Activated naive CD4-positive, alpha-beta T cell treated with Interleukin-2 at 50 U/mL for 16 hours (primary cell): ENCODE measurements around the gene CLPSL2.
"Not testable (repeated sequence)": the region's sequence is repeated elsewhere in the genome, so short reads cannot be mapped to it uniquely, and the experiment has no call there.

Experiments used
- DNase-seq: peaks from one replicate; pipeline ENCODE4 v3.0.0-alpha.2; 2020

Gene CLPSL2, protein sequence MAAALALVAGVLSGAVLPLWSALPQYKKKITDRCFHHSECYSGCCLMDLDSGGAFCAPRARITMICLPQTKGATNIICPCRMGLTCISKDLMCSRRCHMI

DNA sequence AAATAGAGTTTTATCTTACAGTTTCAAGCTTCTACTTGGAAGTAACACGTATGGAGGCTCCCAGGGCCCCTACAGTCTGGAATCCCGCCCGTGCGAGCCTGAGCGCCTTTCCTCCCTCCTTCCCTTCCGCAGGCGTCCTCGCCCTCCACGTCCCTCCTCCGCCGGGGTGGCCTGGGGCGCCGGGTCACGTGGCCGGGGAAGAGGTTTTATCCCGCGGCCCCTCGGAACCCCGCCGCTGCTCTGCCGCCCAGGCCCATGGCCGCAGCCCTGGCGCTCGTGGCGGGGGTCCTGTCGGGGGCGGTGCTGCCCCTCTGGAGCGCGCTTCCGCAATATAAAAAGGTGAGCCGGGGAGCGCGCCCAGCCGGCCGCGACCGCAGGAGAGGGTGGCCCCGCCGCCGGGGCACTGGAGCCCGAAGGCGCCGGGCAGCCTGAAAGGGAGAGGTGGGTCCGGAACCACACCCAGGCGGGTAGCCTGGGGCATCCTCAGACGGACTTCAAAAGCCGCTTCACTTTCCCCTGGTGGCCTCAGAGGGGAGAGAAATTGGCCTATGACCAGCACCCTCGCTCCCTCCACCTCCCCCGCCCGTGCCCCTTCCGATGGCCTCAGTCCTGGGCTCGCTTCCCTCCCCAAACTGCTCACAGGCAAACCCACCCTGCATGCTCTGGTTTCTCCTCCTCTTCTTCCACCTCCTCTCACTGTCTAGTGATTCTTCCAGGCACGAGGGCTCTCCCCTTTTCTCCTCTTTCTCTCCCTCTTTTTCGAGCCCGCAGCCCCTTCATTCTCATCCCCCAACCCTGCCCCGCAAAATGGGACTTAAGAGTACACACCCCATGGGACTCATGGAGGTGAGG, at the start of gene CLPSL2:
Gene CLPSL2 (plus strand): TSS at position 235 of the 852 bp plus-strand sequence. CDS start 21 bp downstream, at position 256.
- no peak for DNase-seq

DNA sequence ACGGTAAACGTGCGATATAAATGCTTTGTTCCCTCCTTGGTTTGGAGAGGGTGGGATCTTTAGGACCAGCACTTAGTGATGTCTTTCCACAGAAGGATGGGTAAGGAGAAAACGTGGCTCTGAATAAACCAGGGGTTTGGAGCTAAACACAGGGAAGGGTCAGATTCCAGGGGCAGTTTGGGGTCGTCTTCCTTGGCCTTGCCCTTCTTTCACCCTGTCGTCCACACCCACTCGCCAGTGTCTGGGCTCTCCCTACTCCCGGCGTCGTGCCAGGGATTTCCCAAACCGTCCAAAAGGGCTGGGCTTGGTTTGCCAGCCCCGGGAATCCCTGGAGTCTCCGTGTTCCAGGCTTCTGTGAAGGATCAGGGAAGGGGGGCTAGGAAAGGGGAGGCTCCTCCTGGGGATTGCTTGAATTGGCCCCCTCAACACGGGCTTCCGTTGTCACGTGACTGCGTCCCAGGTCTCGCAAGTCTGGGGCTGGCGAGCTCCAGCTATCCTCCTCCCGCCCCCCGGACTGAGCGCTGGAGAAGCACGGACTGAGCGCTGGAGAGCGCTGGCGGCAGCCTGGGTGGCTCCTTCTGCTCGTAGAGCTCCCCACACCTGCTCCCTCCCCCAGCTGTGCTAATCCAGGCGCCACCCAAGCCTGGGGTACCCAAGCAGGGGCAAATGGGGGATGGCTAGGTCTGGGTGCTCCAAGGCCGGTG, 49.0 kb upstream of the CLPSL2 start:
- DNase-seq, result no peak

DNA sequence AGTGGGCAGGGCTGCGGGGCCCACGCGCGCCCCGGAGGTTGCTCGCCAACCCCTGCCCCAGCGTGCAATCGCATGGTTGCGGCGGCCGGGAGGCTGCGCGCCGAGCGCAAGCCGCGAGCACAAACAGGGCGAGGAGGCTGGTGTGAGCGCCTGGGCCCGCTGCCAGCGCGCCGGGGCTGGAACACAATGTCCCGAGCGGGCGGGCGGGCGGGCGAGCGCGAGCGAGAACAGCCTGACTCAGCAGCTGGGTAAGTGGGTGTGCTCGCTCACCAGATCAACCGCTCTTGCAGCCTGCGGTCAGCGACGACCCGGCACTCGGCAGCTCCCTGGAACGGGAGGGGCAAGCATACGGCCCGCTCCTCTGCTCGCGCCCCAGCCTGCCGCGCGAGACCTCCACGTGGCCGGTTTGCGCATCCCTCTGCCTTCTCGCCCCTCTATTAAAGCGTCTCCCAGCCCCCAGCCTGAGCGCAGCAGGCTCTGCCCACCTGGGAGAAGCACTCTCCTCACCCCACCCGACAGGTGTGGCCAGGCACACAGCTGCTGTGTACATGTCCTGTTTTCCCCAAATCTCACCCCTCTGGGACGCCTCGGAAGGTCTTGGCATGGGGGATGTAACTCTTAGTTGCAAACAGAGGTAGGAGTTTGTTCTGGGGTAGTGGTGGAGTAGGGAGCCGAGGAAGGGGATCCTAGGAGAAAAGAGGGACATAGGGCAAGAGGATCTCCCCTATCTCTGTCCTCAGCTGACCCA, 48.3 kb upstream of the CLPSL2 start:
- DNase-seq, result peak; percentile 85

DNA sequence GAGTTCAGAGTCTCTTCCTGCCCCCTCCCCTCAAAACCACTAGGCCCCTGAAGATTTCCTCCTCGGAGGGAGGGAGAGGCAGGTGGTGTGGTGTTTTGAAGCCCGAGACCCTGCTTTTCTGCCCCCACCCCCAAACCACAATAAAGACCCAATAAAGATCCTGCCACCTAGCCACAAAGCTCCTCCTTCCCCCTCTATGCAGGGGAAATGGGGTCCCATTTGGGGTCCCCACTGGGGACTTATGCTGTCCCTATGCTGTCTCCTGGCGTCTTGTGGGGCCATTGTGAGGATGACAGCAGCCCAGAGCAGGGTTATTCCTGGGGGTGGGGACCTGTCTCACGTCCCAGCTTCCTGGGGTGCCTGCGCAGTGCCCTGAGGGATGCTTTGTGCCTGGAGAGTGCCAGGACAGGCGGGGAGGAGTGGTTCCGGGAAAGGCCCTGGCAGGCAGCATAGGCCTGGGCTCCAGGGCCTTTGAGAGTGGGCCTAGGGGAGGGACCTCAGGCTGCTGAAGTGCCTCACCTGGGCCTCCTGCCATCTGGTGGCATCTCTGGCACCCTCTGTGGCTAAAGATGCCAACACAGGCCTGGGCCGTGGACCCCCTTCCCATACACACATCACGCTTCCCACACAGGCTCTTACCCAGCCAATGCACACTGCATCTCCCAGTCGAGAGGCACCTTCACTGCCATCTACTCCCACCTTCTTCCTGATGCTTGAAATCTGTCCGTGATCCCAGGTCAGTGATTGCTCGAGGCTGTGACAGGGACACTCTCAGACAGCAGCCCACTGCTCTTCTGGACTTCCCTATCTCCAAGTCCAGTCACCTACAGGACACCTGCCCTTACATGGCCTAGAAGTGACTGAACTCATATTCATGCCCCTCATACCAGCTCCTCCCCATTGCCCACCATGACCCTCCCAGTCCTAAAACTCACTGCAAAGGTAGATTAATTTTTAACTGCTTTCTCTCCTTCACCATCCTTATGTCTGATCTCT, 47.4 kb upstream of the CLPSL2 start:
- DNase-seq, result peak; percentile 46

DNA sequence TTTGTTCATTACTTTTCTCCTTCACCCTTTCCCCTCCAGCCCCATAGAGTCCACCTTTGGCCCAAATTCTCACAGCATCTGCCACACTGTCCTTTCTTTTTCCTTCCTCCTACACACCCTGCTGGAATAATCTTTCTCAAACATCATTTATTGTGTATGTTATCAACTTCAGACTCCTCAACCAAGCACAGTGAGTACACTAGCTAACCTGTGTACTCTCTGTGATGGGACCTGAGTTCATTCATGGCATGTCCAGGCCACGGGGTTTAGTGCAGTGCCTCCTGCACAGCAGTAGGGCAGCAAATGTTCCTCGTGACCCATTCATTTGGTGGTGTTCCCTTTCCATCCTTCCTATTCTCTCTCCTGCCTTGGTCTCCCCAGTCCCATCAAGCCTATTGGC, 46.7 kb upstream of the CLPSL2 start:
- no peak for DNase-seq

DNA sequence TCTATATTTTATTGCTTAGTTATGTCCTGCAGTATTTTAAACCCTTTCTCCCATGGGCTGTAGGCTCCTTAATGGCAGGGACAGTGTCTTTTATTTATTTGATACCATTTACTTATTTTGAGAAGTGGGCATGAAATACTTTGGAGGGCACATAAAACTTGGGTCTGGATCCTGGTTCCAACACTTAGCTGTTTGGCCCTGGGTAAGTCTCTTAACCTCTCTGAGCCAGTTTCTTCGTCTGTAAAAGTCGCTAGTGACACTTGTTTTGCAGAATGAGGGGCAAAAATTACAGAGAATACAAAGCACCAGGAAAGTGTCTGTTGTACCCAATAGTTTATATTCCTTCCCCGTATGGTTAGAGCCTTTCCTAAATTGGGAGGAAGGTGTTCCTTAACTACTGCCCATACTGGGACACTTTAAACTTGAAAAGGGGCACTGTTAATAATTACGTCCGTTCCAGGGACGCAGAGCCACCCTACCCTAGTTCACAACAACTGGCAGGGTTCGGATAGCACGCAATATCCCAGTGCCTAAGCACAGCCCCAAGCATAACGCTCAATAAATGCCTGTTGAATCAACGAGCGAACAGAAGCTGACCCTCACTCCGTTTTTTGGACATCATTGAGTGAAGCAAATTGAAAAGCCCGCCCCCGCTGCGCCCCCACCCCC, 45.5 kb upstream of the CLPSL2 start:
- no peak for DNase-seq

DNA sequence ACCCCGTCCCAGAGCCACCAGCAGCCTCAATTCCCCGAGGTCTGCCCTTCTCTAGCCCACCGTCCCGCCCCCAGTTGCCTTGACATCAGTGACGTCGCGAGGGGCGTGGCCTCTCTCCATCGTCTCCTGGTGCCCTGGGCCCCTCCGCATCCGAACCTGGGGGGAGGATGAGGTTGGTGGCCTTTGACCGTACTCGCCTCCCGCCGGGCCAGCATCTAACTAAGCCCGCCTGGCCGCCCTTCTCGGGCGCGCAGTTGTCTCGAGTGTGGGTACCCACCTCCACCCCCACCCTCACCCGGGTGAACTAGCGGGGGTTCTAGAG, 45.0 kb upstream of the CLPSL2 start:
- DNase-seq, result peak; percentile 92

DNA sequence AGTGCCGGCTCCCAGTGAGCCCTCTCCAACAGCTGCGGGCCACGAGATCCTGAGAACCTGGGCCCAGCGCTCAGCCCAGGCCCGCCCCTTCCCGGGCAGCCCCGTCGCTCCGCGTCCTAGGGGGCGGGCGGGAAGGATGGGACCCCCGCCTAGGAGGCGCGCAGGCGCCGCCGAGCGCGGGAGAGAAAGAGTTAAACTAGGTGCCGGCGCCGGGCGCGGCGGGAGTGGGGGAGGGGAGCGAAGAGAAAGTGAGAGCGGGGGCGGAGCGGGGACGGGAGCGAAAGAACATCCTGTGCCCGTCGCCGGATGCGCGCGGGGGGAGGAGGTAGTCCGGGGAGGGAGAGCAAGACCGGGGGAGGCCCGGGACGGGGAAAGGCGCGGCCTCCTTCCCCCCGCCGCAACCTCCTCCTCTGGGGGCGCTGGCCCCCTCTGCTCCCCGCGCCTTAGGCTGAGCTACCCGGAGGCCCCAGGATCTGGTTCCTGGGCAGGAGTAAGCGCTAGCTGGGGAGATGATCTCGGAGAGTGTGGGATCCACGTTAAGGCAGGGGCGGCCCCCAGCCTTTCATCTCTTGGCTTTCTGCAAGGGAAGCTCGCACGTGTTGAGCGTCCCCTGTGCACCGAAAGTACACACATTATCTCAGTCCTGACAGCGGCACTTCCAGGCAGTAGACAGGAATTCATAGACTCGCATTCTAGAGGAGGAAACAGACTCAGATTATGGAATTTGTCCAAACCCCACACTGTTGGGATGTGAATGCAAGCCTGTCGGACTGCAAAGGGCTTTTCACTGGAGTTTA, 44.5 kb upstream of the CLPSL2 start:
- DNase-seq, result peak; percentile 93

DNA sequence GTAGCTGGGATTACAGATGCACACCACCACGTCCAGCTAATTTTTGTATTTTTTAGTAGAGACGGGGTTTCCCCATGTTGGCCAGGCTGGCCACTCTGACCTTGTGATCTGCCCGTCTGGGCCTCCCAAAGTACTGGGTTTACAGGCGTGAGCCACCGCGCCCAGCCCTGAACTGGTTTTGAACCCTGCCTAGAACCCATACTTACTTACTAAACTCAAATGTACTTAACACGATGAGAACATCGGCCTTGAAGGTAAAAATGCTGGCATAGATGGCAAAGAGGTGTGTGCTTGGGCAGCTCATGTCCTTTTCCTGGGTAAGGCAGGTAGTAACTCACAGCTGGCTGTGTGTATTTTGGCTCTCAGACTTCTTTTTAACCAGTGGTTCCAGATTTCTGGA, 42.8 kb upstream of the CLPSL2 start:
- DNase-seq, result no peak

DNA sequence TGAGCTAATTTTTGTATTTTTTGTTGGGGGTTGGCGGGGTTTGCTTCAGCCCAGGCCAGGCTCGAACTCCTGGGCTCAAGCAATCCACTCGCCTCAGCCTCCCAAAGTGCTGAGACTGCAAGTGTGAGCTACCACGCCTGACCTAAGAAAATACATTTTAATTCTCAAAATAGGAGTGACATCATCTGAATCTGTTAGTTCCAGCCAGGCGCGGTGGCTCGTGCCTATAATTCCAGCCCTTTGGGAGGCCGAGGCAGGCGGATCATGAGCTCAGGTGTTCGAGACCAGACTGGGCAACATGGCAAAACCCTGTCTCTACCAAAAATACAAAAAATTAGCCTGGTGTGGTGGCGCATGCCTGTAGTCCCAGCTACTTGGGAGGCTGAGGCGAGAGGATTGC, 42.1 kb upstream of the CLPSL2 start:
- not testable (repeated sequence) for DNase-seq

DNA sequence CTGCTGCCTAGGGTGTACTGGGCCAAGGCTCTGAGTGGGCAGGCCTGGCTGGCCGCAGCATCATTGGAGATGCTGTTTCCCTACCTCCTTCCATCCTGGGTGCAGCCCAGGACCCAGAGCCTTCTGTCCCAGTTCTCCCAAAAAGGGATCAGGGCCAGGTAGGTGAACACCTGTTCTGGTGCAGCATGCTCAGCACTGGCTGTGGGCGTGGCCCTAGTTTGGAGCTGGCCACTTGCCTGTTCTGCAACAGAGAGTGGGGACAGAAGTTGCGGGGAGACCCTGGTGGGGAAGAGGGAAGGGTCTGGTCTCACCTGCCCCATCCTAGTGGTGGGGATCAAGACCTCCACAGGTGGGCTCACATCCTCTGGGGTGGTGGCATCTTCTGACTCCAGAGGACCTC, 40.9 kb upstream of the CLPSL2 start:
- no peak for DNase-seq

DNA sequence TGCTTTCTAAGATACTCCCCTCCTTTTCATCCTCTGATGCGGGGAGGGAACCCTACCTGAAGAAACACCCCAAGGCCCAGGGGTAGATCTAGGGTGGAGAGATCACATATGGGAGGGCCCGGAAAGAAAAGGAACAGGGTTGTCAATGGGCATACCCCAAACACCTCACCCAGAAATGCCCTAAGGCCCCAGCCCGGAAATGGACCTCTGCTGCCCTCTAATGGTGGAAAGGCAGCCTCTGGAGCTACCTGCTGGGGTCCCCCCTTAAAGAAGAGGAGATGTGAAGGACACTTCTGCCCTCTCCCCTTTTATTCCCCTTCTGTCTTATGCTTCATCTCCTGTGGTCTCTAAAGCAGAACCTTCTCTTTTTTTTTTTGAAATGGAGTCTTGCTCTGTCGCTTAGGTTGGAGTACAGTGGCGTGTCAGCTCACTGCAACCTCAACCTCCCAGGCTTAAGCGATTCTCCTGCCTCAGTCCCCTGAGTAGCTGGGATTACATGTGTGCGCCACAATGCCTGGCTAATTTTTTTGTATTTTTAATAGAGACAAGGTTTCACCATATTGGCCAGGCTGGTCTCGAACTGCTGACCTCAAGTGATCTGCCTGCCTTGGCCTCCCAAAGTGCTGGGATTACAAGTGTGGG, 40.0 kb upstream of the CLPSL2 start:
- peak; percentile 87 for DNase-seq

DNA sequence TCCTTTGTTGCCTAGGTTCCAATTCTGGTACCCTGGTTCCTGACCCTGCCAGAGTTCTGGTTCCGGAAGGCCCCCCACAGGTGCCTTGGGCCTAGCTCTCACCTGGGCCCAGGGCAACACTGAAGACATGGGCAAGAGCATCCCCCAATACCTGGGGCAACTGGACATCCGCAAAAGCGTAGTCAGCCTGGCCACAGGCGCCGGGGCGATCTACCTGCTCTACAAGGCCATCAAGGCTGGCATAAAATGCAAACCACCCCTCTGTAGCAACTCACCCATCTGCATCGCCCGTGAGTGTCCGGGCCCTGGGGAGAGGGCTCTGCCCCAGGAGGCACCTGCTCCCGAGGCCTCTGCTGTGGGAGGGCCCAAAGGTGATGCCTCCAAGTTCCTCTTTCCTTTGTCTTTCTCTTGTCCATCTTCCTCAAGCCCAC, 39.4 kb upstream of the CLPSL2 start, which contains the start of gene ARMC12:
Gene ARMC12 (plus strand): TSS at position 51 of the 431 bp plus-strand sequence. CDS start 77 bp downstream, at position 128.
- DNase-seq, result no peak

DNA sequence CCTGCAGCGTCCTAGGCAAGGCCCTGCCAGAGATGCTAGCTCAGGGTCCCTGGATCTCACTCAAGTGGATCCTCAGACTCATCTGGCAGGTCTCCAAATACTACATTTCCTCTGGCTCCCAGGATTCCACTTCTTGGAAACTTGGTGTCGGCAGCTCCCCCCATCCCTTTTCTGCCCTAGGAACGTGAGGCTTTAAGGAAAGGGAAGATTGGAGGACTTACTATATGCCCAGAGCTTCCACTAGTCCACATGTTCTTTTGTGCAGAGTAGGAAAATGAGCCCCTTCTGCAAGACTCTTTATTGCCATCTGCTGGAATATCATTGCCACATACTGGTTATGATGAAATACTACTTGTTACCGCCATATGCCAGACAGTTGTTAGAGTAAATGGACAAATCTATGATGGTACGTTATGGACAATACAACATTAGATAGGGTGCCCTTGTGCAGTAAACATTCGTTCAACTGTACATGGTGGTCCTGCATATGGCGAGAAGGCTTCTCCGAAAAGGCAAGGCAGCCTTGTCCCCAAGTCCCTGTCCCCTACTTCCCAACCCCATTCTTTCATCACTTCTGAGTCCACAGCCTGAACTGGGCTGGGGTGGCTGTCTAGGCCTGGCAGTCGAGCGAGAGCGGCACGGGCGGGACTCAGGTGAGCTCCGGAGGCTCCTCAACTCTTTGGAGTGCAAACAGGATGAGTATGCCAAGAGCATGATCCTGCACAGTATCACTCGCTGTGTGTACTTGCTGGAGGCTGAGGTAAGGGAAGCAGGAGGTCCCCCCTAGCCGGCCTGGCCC, 38.8 kb upstream of the CLPSL2 start:
- DNase-seq, result no peak

DNA sequence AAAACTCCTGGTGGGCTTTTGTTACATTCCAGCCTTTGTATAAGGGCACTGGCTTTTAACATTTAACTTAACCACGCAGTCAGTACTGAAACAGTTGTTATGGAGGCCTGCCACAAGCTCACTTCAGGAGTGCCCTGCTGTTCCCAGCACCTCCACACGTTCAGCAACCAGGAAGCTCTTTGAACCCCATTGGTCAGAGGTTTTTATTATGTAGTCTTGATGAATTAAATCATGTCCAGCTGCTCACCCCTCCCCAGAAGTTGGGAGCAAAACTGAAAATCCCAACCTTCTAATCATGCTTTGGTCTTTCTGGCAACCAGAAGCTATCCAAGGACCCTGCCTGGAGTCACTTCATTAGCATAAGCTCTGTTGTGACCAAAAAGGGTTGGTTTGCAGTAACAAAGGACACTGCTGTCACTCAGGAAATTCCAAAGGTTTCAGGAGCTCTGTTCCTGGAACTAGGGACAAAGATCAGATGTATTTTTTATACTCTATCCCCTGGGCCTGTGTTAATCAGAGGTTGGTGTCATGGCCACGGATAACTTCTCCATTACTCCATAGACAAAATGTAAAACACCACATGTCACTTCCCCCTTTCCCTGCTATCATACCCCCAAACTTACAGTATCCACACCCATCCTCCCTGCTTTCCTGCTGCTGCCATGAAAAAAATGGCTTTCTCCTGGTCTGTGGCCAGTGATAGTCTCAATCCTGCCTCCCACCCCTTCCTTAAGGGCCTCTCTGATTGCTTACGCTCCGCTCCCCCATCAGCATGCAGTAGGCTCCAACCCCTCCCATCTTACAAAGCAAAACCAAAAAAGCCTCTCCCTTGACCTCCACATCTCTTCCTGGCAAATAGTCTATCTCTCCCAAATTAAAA, 36.5 kb upstream of the CLPSL2 start:
- DNase-seq, result no peak

DNA sequence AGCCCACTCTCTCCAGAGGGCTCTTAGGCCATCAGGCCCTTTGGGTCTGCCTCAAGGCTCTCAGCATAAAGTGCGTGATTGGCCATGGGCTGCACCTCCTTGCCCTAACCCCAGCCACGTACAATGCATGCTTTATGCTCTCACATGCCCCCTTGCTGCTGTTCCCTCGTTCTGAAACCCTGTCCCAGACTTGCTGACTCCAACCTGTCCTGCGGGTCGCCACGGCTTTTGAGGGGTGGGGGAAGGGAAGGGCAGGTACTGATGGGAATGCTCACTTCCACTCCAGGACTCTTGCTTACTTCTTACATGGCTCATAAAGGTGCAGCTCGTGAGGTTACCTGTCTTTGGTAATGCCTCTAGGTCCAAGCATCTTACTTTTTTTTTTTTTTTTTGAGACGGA, 33.6 kb upstream of the CLPSL2 start:
- no peak for DNase-seq

DNA sequence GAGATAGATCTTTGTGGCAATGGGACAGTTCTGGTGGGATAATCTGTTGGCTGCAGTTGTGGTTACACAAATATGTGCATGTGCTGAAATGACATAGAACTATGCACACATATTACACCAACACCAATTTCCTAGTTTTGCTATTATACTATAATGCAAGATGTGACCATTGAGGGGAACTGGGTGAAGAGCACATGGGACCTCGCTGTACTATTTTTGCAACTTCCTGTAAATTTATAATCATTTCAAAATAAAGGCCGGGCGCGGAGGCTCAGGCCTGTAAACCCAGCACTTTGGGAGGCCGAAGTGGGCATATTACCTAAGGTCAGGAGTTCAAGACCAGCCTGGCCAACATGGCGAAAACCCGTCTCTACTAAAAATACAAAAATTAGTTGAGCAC, 30.9 kb upstream of the CLPSL2 start:
- no peak for DNase-seq

DNA sequence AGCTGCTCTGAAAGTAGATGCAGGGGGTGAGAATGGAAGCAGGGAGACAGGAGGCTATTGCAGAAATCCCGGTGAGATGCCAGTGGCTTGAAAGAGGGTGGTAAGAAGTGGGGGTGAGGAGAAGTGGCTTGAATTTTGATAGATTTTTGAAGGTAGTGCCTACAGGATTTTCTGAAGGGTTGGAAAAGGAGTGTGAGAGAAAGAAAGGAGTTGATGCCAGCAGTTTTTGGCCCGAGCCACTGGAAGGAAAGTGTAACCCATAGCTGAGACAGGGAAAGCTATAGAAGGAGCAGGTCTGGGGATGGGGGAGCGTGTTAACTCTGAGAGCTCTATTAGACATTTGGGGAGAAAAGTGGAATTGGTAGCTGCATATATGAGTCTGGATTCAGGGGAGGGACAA, 29.9 kb upstream of the CLPSL2 start:
- no peak for DNase-seq
